Stimulated activated CD4-positive, alpha-beta T cell treated with anti-CD3 and anti-CD28 coated beads, Interleukin-15, amount 100 ng/mL, for 24 hours (primary cell): Measurements from ENCODE around the gene DBNL.

Source experiments
- DNase-seq: peaks from one replicate; pipeline ENCODE4 v3.0.0-alpha.2; 2020

The DBNL gene

GRCh38 chr7:44101966-44102845 is 57.7 kb downstream of the DBNL start:
- no peak for DNase-seq

- DNase-seq, result no peak
These were observed 58.5 kb downstream of the DBNL start for GRCh38 chr7:44102846-44103565.

DNA sequence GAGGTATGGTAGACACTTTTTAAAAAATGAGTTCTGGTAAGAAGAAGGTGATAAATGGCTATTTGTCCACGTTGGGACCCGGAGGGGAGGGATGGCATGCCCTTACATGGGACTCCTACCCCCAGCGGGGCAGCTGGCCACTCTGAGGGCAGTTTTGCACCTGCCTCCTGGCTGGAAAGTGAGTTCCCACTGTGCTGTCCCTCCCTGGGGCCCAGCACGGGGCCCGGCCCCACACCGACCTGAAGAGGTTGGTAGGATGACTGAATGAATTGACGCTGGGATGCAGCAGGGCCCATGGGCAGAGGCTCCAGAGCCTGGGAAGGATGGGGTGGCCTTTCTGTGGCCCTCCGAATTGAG is 59.0 kb downstream of the DBNL start:
- no peak for DNase-seq

GRCh38 chr7:44103923-44104859 is 59.7 kb downstream of the DBNL start, which contains the start of gene AEBP1:
TSS of gene AEBP1 (plus strand) at chr7:44104345. CDS start at chr7:44104666, 321 bp downstream.
- DNase-seq, result peak; percentile 56

- no peak for DNase-seq
These were observed 60.6 kb downstream of the DBNL start for GRCh38 chr7:44104860-44105771.

GRCh38 chr7:44105832-44106231 is 61.3 kb downstream of the DBNL start:
- no peak for DNase-seq

GRCh38 chr7:44106311-44107065 is 62.0 kb downstream of the DBNL start:
- DNase-seq, result no peak

DNA sequence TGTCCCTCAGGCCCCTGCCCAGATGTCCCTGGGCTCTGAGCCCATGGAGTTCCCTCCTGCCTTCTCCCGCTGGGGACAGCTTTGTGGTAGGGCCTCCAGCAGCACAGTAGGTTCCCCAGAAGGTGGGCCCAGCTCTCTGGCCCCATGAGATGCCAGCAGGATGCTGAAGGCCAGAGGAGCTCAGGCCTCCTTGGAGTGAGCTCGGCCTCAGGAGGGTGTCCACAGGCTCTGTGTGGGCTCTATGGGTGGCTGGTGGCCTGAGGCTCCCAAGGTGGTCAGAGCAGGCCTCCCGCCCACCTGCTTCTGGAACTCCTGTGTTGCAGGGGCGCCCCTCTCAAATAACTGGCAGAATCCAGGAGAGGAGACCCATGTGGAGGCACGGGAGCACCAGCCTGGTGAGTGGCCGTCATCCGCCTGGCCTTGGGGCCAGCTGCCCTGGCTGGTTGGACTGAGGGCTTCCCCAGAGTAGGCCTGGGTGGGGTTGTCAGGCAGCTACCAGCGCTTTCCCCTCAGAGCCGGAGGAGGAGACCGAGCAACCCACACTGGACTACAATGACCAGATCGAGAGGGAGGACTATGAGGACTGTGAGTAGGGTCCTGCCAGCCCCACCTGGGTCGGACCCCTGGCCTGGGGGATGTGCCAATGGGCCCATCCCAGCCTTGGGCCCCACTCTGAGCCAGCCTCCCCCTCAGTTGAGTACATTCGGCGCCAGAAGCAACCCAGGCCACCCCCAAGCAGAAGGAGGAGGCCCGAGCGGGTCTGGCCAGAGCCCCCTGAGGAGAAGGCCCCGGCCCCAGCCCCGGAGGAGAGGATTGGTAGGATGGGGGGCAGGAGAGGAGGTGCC is 62.8 kb downstream of the DBNL start:
- DNase-seq, result no peak

DNA sequence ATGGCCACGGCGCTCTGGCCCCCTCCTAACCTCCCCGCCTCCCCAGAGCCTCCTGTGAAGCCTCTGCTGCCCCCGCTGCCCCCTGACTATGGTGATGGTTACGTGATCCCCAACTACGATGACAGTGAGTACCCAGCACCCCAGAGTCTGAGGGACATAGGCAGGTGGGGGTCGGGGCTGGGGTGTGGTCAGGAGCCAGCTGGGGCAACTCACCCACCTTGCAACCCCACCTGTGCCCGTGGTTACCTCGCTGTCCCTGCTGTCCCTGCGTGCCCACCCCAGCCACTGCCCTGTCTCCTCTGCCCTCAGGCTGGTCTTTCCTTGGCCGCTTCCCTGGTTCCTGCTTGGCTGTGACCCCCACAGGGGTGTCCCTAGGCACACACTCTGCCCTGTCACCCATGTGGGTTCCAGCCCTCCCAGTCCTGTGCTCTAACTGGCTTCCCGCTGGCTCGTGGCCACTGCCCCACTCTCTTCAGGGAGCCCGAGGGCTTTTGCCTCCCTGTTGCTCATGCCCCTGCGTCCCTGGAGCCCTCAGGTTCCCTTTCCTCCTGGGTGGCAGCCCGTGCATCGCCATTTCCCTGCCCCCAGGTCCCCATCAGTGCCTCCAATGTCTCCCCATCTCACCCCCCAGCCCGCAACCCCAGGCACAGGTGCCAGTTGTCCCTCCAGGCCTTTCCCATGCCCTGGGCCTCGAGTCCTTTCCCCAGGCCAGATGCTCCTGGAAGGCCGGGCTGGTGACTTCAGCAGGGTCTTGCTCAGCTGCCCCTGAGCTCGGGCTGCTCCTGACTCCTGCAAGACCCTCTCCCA is 63.7 kb downstream of the DBNL start:
- DNase-seq, result no peak

GRCh38 chr7:44108768-44109750 is 64.6 kb downstream of the DBNL start:
- DNase-seq, result no peak

GRCh38 chr7:44109991-44110390 is 65.5 kb downstream of the DBNL start:
- DNase-seq, result no peak

DNA sequence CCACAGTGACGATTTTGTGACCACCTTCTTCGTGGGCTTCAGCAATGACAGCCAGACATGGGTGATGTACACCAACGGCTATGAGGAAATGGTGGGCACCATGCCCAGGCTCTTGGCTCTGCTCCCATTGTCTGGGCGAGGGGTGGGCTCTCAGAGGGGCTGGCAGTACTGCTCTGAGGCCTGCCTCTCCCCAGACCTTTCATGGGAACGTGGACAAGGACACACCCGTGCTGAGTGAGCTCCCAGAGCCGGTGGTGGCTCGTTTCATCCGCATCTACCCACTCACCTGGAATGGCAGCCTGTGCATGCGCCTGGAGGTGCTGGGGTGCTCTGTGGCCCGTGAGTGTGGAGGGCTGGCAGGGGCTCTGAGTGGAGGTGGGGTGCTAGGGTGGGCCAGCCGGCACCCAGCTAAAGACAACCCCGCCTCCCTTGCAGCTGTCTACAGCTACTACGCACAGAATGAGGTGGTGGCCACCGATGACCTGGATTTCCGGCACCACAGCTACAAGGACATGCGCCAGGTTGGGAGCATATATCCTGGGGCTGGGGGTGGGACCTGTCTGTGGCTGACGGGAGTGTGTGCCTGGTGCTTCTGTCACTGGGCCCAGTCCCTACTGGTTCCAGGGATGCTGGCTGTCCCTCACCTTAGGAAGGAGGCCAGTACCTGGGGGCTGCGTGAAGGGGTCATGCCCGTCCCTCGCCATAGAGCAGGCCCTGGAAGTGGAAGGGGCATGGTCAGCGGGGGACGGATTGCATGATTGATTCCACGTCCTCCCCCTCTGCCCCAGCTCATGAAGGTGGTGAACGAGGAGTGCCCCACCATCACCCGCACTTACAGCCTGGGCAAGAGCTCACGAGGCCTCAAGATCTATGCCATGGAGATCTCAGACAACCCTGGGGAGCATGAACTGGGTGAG is 66.5 kb downstream of the DBNL start:
- DNase-seq, result no peak
